Smooth muscle cell (in vitro differentiated cells): ENCODE measurements around the gene ZRANB1. TPM values are rescaled to one million over a fixed set of nuclear protein-coding genes. Genes with fewer than 3 reads are reported as not detected.

Source experiments
- DNase-seq: peaks from one replicate; lab custom pipeline; 2025; ENCODE audit not compliant: unreplicated experiment; lab: John Stamatoyannopoulos, UW
- H2AFZ ChIP-seq: fragments of 200-600 bp; sonication (generic); 2 replicates; pipeline ENCODE4 v1.6.0; 2016; ENCODE audit warnings: antibody characterized with exemption, low read depth, mild to moderate bottlenecking
- H3F3A ChIP-seq: fragments of 200-600 bp; sonication (generic); 2 replicates; pipeline ENCODE4 v1.6.0; 2017; ENCODE audit warnings: antibody characterized with exemption, low read depth
- H3K27ac ChIP-seq: fragments of 200-600 bp; sonication (generic); 2 replicates; pipeline ENCODE4 v1.5.1; 2016; ENCODE audit warnings: low read depth, mild to moderate bottlenecking
- H3K27me3 ChIP-seq: fragments of 200-600 bp; sonication (generic); 2 replicates; pipeline ENCODE4 v1.6.1; 2016; ENCODE audit warnings: low read depth, mild to moderate bottlenecking
- H3K36me3 ChIP-seq: fragments of 200-600 bp; sonication (generic); 2 replicates; pipeline ENCODE4 v1.5.1; 2016; ENCODE audit warnings: low read depth
- H3K4me1 ChIP-seq: fragments of 200-600 bp; sonication (generic); 2 replicates; pipeline ENCODE4 v1.5.1; 2016; ENCODE audit warnings: low read depth
- H3K4me2 ChIP-seq: fragments of 200-600 bp; sonication (generic); 2 replicates; pipeline ENCODE4 v1.6.0; 2016; ENCODE audit warnings: mild to moderate bottlenecking
- H3K4me3 ChIP-seq: fragments of 200-600 bp; sonication (generic); 2 replicates; pipeline ENCODE4 v1.5.1; 2016; ENCODE audit warnings: mild to moderate bottlenecking
- H3K79me2 ChIP-seq: fragments of 200-600 bp; sonication (generic); 2 replicates; pipeline ENCODE4 v1.6.0; 2016; ENCODE audit warnings: low read depth, mild to moderate bottlenecking
- H3K9ac ChIP-seq: fragments of 200-600 bp; sonication (generic); 2 replicates; pipeline ENCODE4 v1.6.0; 2016; ENCODE audit warnings: low read depth
- H3K9me3 ChIP-seq: fragments of 200-600 bp; sonication (generic); replicated peaks from 2 replicates; pipeline ENCODE4 v1.5.1; 2016; ENCODE audit warnings: low read depth
- H4K20me1 ChIP-seq: fragments of 200-600 bp; sonication (generic); 2 replicates; pipeline ENCODE4 v1.6.0; 2016; ENCODE audit warnings: low read depth
- CTCF ChIP-seq: fragments of 200-600 bp; sonication (generic); IDR thresholded peaks from 2 replicates; pipeline ENCODE4 v1.5.1; 2017; ENCODE audit warnings: borderline replicate concordance, mild to moderate bottlenecking, antibody characterized with exemption; ENCODE audit not compliant: insufficient read depth, poor library complexity, severe bottlenecking
- WGBS: methylation state at CpG from one replicate; pipeline ENCODE4 v1.1.7; 2016; ENCODE audit warnings: low lambda C conversion rate; 5-methylcytosine and 5-hydroxymethylcytosine counted together
- polyA plus RNA-seq: library from polyadenylated mRNA; unstranded; fragments of >200 nt; fragmentation: Nextera tagmentation; extraction: Ambion mirVana; gene quantifications from 2 replicates; pipeline ENCODE4 v1.2.1, GENCODE V29; 2016
- total RNA-seq: library from RNA; depleted of rRNA; stranded (reverse); fragments of >200 nt; gene quantifications from 2 replicates; pipeline ENCODE4 v1.2.3, GENCODE V29; 2014

The ZRANB1 gene
- total and polyA plus RNA-seq, 2 experiments from 2014 or later: 7.5 to 24.1 TPM

DNA sequence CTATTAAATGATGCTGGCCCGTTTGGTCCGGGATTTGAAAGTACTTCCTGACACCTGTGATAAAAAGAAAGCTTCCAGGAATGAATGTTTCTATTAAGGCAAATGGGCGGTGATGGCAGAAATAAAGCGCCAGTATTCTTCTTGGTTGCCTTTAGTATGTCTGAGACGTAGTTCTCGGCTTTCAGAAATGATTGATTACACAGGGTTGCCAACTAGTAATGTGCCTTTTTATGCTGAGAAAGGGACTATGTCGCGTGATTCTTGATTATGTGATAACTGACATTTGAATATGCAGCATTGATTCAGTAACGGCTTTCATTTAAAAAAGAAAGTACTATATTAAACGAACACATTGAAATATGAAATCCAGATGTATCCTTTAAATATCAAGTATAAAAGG lies 13.9 kb downstream of the ZRANB1 start:
- Histone ChIP-seq H3K9me3 (no peaks in the 10 kb centered on the region), H3F3A (no peaks in the 10 kb centered on the region), H3K4me1 (no peaks in the 10 kb centered on the region), H3K79me2 (peaks cover 98% of the 10 kb centered on the region), H3K36me3 (no peaks in the 10 kb centered on the region), H2AFZ (no peak overlapping the region), H3K4me3 (no peak overlapping the region), H3K27me3 (no peaks in the 10 kb centered on the region), H3K4me2 (no peak overlapping the region), H3K9ac (no peak overlapping the region), H3K27ac (no peak overlapping the region), H4K20me1 (peaks cover 100% of the 10 kb centered on the region)
- DNase-seq: no peak
- 96% methylated on average over 10 of the region's 10 CpGs for WGBS
- no peak for TF ChIP-seq CTCF

GRCh38 chr10:124956764-124957163 lies 14.8 kb downstream of the ZRANB1 start:
- no peak overlapping the region for H3K4me3 ChIP-seq
- H3K9ac ChIP-seq: no peak overlapping the region
- no peaks in the 10 kb centered on the region for H3K36me3 ChIP-seq
- 86% methylated on average over 1 of the region's 1 CpG for WGBS
- peaks cover 100% of the 10 kb centered on the region for H4K20me1 ChIP-seq
- no peaks in the 10 kb centered on the region for H3K4me1 ChIP-seq
- no peaks in the 10 kb centered on the region for H3K9me3 ChIP-seq
- DNase-seq: no peak
- no peak for TF ChIP-seq CTCF
- no peaks in the 10 kb centered on the region for H3K27me3 ChIP-seq
- H3K4me2 ChIP-seq: no peak overlapping the region
- no peaks in the 10 kb centered on the region for H3F3A ChIP-seq
- no peak overlapping the region for H3K27ac ChIP-seq
- H2AFZ ChIP-seq: no peak overlapping the region
- H3K79me2 ChIP-seq: peaks cover 98% of the 10 kb centered on the region

DNA sequence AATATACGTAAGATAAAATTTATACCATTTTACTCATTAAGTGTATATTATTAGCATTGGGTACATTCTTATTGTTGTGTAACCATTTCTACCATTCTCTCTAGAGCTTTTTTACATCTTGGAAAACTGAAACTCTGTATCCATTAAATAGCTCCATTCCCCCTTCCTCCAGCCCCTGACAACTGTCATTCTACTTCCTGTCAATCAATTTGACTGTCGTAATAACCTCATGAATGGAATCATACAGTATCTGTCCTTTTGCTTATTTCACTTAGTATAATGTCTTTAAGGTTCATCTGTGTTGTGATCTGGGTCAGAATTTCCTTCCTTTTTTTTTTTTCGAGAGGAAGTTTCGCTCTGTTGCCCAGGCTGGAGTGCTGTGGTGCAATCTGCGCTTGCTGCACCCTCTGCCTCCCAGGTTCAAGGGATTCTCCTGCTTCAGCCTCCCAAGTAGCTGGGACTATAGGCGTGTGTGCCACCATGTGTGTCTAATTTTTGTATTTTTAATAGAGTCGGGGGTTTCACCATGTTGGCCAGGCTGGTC lies 15.6 kb downstream of the ZRANB1 start:
- DNase-seq: no peak
- no peaks in the 10 kb centered on the region for H3K36me3 ChIP-seq
- TF ChIP-seq CTCF: no peak
- H3F3A ChIP-seq: no peaks in the 10 kb centered on the region
- no peak overlapping the region for H3K4me2 ChIP-seq
- H3K9ac ChIP-seq: no peak overlapping the region
- peaks cover 98% of the 10 kb centered on the region for H3K79me2 ChIP-seq
- H2AFZ ChIP-seq: no peak overlapping the region
- H4K20me1 ChIP-seq: peaks cover 100% of the 10 kb centered on the region
- no peaks in the 10 kb centered on the region for H3K27me3 ChIP-seq
- no peaks in the 10 kb centered on the region for H3K4me1 ChIP-seq
- H3K9me3 ChIP-seq: no peaks in the 10 kb centered on the region
- H3K4me3 ChIP-seq: no peak overlapping the region
- WGBS: 97% methylated on average over 7 of the region's 7 CpGs
- no peak overlapping the region for H3K27ac ChIP-seq

GRCh38 chr10:124959564-124959963 lies 17.6 kb downstream of the ZRANB1 start:
- H3K4me2 ChIP-seq: no peak overlapping the region
- DNase-seq: no peak
- 95% methylated on average over 3 of the region's 3 CpGs for WGBS
- peaks cover 100% of the 10 kb centered on the region for H4K20me1 ChIP-seq
- H3F3A ChIP-seq: no peaks in the 10 kb centered on the region
- H3K27ac ChIP-seq: no peak overlapping the region
- H3K27me3 ChIP-seq: no peaks in the 10 kb centered on the region
- no peak overlapping the region for H2AFZ ChIP-seq
- H3K4me3 ChIP-seq: no peak overlapping the region
- no peak overlapping the region for H3K9ac ChIP-seq
- no peaks in the 10 kb centered on the region for H3K4me1 ChIP-seq
- no peaks in the 10 kb centered on the region for H3K36me3 ChIP-seq
- TF ChIP-seq CTCF: no peak
- no peaks in the 10 kb centered on the region for H3K9me3 ChIP-seq
- peaks cover 100% of the 10 kb centered on the region for H3K79me2 ChIP-seq
